Fibroblast of peridontal ligament (primary cell): ENCODE measurements around the gene SYPL2.

ENCODE experiments used
- DNase-seq: peaks from one replicate; pipeline ENCODE4 v3.0.0-alpha.2; 2010; ENCODE audit errors: extremely low read depth

The SYPL2 gene

DNA sequence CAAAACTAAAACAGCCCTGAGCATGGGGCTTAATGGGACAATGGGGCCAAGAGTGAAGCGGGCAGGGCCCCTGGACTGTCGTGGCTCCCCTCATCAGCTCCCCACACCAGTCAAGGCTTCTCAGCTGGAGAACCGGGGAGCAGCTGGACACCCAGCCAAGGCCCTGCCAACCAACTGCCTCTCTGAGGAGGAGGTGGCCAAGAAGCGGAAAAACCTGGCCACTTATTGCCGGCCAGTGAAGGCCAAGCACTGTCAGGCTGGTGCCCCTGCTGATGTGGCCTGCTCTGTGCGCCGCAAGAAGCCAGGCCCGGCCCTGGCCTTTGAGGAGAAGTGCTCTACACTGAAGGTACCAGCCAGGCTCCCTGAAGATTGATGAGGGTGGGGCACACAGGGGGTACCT is 25.0 kb downstream of the SYPL2 start:
- no peak for DNase-seq

DNA sequence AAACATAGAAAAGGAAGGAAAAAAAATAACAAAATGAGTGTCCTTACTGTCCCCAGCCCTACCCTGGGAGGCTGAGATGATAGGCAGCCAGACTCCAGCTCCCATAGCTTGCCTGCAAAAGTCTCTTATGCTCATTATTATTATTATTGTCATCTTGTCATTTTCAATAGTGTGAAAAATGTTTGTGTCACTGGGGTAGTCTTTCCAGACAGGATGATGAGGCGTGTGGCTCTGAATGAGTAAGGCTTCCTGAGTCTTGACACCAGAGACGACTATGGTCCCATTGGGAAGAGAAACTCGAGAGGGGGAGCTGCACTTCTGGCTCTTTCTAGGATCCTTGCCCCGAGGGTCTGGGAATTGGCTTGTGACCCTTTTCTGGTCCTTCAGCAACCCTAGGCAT is 26.4 kb downstream of the SYPL2 start:
- DNase-seq, result no peak

DNA sequence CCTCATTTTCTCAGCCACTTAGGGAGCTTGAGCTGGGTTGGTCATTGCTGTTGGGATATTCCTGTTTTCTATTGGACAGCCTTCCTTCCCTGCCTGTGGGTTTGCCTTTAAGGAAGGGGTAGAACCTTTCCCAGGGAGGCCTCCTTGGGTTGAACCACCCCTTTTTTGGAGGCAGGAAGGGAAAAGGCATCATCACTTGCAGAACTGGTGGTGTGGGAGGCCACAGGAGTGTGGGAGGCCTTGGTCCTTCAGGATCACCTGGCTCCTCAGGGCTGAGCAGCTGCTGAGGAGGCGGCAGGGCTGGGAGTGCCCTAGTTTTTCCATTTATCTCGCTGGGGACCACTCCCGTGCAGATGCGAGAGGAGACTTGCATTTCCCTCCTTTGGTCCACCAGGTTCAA is 26.9 kb downstream of the SYPL2 start:
- DNase-seq, result peak; percentile 7

DNA sequence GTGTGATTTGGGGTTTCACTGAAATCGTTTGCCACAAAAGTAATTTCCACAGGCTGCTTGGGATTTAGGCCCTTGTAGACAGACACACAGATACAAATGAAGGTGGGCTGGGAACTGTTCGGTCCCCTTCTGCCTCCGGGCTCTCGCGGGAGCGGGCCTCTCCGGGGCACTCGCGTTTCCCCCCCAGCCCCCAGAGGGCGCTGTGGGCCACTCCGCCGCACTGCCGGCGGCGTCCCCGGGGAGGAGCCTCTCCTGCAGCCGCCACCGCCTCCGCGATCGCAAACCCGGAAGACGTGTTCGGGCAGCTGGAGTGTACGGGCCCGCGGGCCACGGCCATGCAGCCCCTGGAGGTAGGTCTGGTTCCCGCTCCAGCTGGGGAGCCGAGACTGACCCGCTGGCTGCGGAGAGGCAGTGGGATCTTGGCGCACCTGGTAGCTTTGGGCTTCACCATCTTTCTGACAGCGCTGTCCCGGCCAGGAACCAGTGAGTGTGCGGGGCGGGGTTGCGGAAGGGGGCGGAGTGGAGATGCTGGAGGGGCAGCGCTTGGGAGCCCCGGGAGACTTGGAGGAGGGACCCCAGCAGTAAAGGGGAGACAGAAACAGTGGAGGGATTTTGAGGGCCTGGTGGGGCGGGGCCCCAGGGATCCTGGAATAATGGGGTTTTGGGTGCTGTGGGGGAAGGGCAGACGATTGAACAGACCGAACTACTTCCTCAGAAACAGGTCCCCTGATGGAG is 27.6 kb downstream of the SYPL2 start, which contains the start of gene CYB561D1:
CYB561D1 (plus strand) TSS at position 290 of the 735 bp plus-strand sequence; CDS start at position 336, 46 bp downstream.
- peak; percentile 70 for DNase-seq

DNA sequence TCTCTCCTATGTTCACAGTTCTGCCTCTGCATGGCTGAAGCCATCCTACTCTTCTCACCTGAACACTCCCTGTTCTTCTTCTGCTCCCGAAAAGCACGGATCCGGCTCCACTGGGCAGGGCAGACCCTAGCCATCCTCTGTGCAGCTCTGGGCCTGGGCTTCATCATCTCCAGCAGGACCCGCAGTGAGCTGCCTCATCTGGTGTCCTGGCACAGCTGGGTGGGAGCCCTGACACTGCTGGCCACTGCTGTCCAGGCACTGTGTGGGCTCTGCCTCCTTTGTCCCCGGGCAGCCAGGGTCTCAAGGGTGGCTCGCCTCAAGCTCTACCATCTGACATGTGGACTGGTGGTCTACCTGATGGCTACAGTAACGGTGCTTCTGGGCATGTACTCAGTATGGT is 29.4 kb downstream of the SYPL2 start:
- DNase-seq, result no peak

DNA sequence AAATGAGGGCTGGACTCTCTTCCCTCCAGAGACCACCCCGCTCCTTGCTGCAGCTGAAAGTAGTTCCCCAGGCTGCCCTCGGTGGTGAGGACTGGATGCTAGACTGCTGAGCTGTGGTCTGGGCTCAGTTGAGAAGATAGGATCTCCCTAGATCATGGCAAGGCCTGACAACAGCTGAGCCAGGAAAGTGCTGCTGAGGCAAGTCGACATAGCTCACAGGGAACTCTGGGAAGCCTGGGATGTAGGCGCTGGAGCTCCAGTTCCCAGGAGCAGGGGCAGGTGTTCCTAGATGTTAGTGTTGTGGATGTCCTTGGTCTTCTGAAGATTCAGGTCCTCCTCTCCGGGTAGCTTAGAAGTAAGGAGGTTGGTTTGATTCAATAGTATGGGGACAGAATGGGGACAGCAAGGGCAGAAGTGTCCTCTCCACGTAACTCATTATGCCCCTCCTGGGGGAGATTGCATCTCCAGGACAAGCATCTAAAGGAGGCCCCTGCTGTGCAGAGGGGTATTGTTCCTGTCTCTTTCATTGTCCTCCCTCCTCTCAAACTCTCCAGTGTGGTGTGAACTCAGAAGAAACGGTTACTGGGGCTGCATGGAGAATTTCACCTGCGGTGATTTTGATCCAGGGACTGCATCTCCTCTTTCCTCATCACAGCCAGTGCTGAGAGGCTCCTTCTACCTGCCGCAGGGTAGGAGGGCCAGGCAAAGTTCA is 31.3 kb downstream of the SYPL2 start:
- no peak for DNase-seq

DNA sequence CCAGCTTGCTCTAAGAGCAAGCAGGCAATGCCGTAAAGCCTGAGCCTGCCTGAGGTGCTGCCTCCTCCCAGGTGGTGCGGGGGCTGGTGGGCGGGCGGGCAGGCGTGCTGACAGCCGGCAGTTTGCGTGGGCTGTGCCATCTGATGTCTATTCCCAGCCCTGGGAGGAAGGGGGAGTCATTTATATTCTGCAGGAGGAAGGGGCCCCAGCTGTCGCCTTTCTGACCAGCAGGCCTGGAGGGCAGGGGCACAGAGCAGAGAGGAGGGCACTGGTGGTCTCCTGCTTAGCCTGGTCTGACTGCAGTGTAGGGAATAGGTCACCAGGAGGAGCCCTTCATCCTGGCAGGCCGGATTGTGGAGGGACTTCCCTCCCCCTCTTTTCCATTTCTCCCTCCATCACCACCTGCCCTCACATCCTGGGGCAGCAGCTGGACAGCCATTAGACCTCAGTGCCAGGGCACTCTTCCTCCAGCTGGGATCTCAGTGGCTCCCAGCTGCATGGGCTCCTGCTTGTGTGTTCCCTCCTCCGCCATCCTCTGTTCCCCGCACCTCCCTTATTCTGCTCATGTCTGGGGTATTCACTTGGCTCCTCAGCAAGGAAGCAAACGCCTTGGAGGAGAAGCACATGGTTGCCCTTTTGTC is 31.9 kb downstream of the SYPL2 start:
- DNase-seq, result no peak

DNA sequence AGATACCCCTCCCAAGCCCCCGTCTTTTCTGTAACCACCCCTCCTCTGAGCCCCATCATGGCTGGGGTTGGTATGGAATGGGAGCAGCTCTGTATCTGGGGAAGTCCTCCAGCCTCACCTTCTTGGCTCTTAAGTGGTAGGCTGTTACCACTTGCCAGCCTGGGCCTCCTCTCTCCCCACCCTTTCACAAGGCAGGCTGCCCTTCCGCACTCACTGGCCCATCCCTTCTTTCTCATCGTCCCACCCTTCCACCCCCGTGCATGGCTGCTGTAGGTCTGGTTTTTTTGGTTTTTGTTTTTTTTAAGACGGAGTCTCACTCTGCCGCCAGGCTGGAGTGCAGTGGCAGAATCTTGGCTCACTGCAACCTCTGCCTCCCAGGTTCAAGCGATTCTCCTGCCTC is 32.7 kb downstream of the SYPL2 start:
- DNase-seq, result no peak

DNA sequence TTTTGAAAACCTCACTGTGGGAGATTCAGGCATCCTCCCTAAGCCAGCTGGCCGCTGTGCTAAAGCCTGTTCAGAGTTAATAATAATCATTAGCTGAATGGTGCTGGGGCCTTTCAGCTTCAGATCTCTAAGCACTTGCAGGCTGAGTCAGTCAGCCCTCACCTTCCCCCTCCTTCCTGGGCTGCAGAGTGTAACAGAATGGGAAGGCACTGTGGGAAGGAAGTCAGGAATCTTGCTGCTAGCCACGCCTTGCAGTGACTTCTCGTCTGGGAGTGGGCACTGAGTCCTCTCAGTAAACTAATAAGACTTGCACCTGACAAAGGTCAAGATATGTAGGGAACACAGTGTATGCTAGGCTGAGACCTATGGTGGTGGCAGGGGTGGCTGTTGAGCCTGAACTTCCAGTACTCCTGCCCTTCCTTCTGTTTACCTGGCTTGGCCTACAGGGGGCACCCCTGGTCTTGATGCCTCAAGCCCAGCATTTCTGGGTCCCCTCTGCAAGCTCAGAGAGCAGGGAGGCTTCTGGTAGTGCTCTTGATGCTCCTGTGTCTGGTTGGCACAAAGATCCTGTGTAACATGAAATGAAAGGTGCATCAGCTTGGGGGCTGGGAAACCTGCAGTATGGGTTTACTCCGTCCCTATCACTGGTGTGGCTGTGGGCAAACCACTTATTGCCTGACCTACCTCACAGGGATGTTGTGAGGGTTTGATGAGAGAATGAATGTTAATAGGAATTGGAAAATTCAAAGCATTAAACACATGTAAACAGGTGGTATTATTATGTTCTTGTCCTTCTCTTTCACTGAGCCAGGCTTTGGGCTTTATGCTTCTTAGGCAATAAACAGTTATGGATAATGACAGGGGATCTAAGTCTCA is 33.6 kb downstream of the SYPL2 start:
- peak; percentile 30 for DNase-seq

DNA sequence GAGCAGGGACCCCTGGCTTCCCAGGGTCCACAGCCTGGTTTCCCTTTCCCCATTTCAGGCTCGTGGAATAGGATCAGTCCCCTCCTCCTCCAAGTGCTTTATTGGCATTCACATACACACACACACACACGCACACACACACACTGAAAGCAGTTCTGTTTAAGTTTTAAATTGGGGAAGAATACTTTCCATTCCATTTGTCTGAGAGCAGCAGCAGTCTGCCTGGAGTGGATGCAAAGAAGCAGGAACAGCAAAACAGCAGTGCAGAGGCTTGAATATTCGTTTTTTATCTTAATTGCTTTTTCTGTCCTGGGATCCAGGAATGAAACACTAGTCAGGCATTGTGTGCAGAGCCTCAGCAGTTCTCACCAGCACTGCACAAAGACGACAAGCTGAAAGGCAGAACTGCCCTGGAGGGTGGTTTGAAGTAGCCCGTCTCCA is 34.6 kb downstream of the SYPL2 start:
- DNase-seq, result peak; percentile 93

DNA sequence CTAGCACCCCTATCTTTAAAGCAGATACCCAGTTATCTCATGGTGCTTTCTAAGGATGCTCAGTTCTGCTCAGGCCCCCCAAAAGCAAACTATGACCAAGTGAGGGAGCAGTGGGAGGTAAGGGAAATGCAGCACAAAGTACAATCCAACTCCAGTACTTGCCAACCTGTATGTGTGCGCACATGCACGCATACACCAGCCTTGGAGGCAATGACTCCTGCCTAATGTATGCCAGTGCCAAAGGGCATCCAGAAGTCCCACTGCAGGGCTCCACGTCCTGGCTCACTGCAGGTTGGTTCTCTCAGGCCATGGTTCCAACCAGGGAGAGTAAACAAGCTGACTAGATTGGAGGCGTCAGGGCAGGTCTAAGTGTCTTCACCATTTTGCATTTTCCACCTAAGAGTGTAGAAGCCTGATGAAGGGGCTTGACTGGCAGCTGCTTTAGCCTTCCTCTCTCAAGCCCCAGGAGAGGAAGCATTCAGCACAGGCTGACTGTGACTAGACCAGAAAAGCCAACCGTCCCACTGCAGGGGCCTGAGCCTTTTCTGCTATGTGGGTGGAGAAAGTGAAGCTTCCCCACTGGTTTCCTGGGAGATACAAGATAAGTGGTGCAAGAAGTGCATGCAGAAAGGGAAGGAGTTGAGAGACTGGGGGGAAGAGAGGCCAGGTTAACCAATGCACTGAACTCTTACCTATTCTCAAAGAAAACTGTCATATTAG is 35.5 kb downstream of the SYPL2 start:
- no peak for DNase-seq

DNA sequence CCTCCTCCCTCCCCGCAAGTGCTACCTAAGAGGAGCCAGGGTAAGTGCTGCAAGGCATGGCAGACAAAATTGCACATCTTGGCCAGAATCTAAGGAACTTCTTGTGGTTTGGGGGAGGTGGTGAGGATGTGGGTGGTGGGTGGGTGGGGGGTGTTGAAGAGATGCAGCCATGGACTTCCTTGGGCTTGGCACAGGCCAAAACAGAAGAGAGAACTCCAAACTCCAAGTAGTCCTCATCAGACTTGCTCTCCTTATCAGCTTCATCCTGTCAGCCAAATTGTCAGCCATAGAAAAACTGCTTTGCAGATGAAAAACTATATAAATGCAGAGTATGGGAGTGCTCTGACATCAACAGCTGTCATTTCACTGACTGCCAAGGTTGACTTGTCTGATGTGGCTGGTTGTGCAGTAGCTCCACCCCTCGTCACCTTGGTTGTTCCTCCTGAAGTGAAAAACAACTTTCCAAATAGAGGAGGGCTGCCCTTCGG is 36.1 kb downstream of the SYPL2 start:
- no peak for DNase-seq

DNA sequence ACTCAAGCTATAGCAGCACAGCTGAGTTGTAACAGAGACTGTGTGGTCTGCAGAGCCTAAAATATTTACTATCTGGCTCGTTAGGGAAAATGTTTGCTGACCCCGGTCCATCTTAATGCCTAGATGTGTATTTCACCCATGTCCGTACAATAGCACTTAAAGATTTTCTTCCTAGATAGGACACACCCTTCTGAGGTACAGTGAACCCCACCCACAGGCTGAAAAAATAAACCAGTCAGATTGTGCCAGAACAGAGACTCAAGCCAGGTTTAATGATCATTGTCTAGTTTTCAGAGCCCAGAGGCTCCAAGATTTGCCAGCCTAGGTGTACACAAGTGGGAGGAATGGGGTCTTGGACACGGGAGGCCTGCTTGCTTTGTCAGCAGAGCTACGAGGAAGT is 37.6 kb downstream of the SYPL2 start:
- no peak for DNase-seq

DNA sequence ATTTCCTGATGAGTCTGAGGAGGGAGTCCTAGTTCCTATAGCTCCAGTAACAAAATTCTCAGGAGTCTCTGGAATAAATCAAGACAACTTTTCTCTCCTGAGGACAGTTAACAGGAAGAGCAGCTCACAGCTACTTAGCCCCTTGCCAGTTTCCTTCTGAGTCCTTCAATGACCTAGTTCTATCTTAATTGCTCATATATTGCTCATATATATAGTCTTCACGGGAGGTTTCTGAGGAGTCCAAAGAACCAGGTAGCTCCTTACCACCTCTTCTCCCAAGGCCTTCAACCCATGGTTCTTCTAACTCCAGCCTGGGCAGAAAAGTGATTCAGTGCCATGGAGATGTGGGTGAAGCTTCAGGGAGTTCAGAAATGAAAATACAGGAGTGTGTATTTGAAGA is 38.6 kb downstream of the SYPL2 start:
- no peak for DNase-seq

DNA sequence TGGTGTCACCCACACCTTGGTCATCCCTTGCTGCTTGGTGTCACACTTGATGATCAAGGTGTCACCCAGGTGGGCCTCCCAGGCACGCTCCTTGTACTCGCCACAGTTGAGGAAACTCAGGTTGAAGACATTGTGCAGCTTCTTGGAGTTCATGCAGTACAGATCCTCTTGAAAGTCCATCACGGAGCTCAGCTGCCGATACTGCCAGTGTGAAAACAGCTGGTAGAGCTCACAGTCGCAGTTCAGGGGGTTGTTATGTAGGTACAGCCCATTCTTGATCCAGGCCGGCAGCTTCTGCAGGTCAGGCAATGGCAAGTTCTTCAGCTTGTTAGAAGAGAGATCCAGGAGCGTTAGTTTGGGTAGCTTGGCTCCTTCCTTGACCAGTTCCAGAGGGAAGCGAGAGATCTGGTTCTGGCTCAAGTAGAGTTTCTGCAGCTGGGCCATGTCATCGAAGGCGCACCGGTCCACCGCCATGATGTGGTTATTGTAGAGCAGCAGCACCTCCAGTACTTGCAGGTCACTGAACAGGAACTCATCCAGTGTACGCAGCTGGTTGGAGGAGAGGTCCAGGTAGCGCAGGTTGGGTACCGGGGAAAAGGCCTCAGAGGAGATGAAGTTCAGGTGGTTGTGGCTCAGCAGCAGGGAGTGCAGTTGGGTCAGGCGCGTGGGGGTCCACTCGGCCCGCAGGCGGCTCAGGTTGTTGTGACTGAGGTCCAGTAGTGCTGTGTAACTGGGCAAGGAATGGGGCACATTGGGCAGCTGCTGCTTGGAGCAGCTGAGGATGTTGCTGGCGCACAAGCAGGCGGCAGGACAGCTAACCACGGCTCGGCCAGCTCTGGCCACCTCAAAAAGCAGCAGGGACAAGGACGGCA is 41.9 kb downstream of the SYPL2 start:
- no peak for DNase-seq

DNA sequence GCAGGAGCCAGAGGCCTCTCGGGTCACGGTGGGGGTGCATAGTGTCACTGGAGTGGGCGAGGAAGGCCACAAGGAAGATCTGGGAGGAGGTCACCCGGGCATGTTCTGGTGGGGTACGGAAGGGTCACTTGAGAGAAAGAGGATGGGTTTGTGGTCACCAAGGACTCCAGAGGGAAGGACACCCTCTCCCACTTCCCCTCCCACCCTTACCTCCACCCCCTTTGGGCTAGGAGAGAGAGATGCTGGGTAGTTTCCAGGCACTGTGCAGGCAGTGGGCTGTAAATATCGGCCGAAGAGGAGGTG is 42.5 kb downstream of the SYPL2 start:
- DNase-seq, result no peak

DNA sequence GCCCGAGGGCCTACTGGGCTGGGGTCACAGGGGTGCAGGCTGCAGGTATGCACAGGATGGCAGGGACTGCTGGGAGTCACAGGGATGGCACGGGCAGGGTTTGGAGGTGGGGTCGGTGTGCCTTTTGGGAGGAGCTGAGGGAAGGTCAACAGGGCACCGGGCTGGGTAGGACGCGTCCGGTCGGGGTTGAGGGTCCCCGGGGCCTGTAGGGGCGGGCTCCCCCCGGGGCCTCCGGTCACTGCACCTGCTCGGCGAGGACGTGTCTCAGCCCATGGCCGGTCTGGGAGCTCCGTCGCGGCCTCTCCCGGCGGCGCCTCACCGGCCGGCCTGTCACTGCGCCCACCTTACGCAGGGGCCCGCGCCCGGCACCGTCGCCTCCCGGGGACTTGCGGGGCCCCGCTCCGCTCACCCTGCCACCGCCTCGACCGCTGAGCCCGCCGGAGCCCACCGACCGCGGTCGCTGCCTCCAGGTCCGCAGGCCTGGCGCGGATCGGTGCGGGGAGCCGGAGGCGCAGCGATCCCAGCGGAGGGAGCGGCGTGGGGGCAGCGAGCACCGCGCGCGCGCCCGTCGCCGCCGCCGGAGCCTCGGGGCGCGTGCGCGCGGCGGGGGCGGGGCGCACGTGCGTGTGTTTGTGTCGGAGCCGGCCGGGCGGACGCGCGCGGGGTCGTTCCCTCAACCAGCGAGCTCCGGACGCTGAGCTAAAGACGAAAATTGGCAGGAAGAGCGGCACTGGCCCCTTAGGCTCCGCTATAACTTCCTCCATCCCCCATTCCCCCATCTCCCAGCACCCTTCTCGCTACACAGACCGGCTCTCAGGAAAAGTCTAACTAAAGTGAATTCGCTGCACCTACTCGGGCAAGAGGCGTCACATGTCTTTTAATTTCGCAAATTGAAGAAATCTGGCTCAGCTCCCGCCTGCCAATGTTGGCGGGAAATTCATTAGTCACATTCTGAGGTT is 43.1 kb downstream of the SYPL2 start, which contains the start of gene AMIGO1:
AMIGO1 (minus strand) TSS at position 552 of the 959 bp plus-strand sequence. CDS start 815 bp downstream, outside the sequence.
- DNase-seq, result no peak

DNA sequence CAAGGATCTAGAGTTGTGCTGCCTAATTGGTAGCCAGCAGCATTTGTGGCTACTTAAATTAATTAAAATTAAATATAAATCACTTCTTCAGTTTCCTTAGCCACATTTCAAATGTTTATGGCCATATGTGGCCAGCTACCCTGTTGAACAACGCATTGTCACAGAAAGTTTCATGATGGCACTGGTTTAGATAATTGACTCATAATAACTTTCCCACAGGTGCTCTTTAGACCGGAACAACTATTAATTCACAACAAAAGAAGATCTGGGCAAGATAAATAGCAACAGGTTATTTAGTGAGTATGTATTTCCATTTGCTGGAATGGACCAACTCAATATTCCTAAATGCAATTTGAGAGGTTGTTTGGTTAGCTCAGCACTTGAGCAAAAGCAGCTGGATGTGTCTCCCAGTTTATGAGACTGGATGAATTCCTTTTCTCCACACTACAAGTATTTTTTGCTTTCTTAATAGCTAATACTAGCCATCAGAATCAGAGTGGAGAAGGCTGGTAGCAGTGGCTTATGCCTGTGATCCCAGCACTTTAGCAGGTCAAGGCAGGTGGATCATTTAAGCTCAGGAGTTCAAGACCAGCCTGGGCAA is 46.9 kb downstream of the SYPL2 start:
- DNase-seq, result no peak
